SIG-M5 treated with dmso at 0.1 percent for 504 hours (cell line): Measurements from ENCODE around the gene ARHGAP33.
A peak's percentile ranks its signal among the peaks of the same experiment; 100 is the strongest.

Source experiments
- DNase-seq: peaks from one replicate; lab custom pipeline; 2025; ENCODE audit not compliant: unreplicated experiment; lab: John Stamatoyannopoulos, UW

The ARHGAP33 gene

GRCh38 chr19:35739275-35740107 lies 35.9 kb upstream of the ARHGAP33 start:
- no peak for DNase-seq

GRCh38 chr19:35740108-35740422 lies 35.3 kb upstream of the ARHGAP33 start:
- no peak for DNase-seq

GRCh38 chr19:35740423-35741202 lies 34.8 kb upstream of the ARHGAP33 start:
- peak; percentile 96 for DNase-seq

- DNase-seq: no peak
These were observed 34.2 kb upstream of the ARHGAP33 start for GRCh38 chr19:35741203-35741515.

DNA sequence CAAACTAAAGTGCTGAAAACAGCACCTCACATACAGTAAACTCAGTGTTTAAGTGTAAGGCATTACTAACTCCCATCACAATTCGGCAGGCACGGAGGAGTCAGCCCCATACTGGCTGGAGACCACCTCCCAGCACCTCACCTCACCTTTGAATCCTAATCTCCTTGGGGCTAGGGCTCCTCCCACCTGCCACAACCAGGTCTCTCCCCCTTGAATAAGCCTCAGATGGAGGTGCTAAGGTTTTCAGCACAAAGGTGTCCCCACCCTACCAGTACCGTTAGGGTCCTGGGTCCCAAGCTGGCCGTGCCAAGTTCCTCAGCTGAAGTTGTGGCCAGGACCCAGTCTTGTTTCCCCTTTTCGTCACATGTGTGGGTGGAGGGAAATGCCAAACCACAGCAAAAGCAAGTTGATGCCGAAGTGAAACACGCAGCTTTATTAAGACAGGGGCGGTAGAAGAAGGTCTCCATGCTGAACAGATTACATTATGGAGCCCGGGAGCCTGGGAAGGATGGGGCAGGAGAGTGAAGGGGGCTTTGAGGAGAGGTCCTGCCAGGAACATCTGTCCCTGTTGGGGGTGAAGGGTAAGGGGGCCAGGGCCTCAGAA lies 33.1 kb upstream of the ARHGAP33 start, which contains the start of gene IGFLR1:
IGFLR1 (minus strand) TSS at position 332 of the 604 bp plus-strand sequence. CDS start 1,272 bp downstream, outside the sequence.
- DNase-seq: peak; percentile 62

DNA sequence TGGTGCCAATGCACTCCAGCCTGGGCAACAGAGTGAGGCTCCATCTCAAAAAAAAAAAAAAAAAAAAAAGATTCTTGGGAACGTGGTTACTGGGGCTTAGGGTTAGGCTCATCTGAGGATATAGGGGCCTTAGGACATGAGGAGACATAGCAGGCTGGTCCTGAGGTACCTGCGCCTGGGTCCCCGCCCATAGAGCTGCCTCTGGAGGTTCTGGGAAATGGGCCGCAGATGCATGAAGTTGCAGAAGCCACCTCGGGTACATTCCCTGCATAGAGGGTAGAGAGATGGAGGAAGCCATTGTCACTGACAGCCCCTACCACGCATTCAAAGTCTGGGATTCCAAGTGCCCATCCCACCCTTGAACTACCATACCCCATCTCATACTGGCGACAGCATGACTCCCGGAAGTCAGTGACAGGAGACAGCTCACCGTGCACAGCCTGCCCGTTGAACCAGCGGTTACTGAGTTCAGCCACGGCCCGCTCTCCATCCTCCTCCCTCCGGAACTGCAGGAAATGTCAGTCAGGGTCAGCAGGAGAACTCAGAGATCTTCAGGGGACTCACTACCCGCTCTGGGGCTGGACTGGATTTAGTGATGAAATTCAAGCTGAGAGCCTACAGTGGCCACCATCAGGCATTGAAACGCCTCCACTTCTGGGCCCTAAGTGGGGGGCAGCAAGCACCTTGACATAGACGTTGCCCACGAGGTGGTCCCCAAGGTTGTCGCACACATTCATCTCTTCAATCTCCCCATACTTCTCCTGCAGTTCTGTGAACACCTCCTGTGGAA lies 31.5 kb upstream of the ARHGAP33 start:
- DNase-seq: no peak

DNA sequence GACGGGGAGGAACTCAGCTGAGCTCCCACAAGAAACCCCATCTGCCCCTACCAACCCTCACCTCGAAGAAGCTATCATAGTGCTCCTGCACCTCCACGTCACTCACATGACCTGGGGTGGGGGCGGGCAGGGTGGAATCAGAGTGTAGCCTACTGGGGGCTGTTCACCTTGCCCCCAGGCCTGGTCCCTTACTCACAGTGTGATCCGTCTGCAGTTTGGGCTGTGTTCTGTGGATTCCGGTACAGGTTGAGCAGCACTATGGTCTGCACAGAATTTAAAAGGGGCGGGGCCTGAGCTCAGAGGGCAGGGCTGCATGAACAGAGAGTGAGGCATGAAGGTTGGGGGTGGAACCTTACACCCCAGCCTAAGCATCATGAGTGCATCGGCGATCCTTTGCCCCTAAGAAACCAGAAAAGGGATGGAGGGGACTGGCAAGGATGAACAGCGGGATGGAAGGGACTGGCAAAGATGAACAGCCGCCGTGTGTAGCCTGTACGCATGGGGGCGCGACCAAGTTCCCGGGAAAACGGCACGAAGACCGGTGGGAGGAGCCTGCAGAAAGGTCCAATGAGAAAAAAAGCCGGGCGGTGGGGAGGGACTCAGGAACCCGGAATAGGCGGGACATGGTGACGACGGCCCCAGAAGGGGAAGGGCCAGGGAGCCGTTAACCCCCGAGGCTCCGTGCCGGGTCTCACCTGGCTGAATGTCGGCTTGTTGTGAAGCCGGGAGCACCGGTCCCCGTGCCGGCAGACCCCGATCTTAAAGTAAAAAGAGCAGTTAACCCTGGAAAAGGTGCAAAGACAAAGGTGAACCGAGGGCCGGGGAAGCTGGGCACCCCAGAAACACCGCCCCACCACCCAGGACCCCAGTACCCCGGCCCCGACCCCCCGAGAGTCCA lies 30.7 kb upstream of the ARHGAP33 start:
- peak; percentile 94 for DNase-seq

- DNase-seq: peak; percentile 99
These were observed 29.9 kb upstream of the ARHGAP33 start, which contains the start of the genes PSENEN and U2AF1L4 for GRCh38 chr19:35745328-35746086. Gene PSENEN (plus strand): TSS chr19:35745651. CDS start chr19:35745931, 280 bp downstream. Gene U2AF1L4 (minus strand): TSS chr19:35745418. CDS start chr19:35745391, 27 bp downstream.

DNA sequence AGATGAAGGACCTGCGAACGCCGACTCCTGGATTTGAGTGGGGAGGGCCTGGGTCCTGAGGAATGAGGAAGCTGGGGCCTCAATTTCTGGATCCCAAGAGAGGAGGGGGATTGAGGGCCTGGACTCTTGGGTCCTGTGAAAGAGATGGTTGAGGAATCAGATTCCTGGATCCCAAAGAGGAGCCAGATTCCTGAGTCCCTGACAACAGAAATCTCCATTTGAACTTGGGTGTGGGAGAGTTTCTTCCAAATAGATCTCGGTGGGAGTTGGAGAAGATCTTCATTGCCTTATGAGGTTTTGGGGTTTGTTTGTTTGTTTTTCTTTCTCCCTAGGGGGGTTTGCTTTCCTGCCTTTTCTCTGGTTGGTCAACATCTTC lies 29.3 kb upstream of the ARHGAP33 start:
- DNase-seq: no peak

DNA sequence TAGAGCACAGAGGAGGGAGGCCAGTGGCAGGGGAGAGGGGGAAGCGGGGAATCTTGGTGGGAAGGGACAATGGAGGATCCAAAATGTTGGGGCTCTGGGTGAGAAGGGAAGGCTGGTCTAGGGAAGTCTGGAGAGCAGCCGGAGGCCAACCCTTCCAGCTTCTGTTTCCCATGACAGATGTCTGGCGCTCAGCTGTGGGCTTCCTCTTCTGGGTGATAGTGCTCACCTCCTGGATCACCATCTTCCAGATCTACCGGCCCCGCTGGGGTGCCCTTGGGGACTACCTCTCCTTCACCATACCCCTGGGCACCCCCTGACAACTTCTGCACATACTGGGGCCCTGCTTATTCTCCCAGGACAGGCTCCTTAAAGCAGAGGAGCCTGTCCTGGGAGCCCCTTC lies 28.8 kb upstream of the ARHGAP33 start:
- no peak for DNase-seq

- DNase-seq: peak; percentile 98
These were observed 27.0 kb upstream of the ARHGAP33 start, which contains the start of gene LIN37 for GRCh38 chr19:35748106-35749020. Gene LIN37 (plus strand): TSS chr19:35748576. CDS start chr19:35748725, 149 bp downstream.

- no peak for DNase-seq
These were observed 25.2 kb upstream of the ARHGAP33 start for GRCh38 chr19:35750167-35750566.

- no peak for DNase-seq
These were observed 23.3 kb upstream of the ARHGAP33 start for GRCh38 chr19:35751839-35752745.

- no peak for DNase-seq
These were observed 22.5 kb upstream of the ARHGAP33 start for GRCh38 chr19:35752746-35753350.

- DNase-seq: no peak
These were observed 21.6 kb upstream of the ARHGAP33 start for GRCh38 chr19:35753634-35754369.
